Smooth muscle cell (in vitro differentiated cells): ENCODE measurements around the gene SRSF9. TPM values are rescaled to one million over a fixed set of nuclear protein-coding genes. Genes with fewer than 3 reads are reported as not detected.

Experiments
- DNase-seq: peaks from one replicate; lab custom pipeline; 2025; ENCODE audit not compliant: unreplicated experiment; lab: John Stamatoyannopoulos, UW
- H2AFZ ChIP-seq: fragments of 200-600 bp; sonication (generic); 2 replicates; pipeline ENCODE4 v1.6.0; 2016; ENCODE audit warnings: antibody characterized with exemption, low read depth, mild to moderate bottlenecking
- H3F3A ChIP-seq: fragments of 200-600 bp; sonication (generic); 2 replicates; pipeline ENCODE4 v1.6.0; 2017; ENCODE audit warnings: antibody characterized with exemption, low read depth
- H3K27ac ChIP-seq: fragments of 200-600 bp; sonication (generic); 2 replicates; pipeline ENCODE4 v1.5.1; 2016; ENCODE audit warnings: low read depth, mild to moderate bottlenecking
- H3K27me3 ChIP-seq: fragments of 200-600 bp; sonication (generic); 2 replicates; pipeline ENCODE4 v1.6.1; 2016; ENCODE audit warnings: low read depth, mild to moderate bottlenecking
- H3K36me3 ChIP-seq: fragments of 200-600 bp; sonication (generic); 2 replicates; pipeline ENCODE4 v1.5.1; 2016; ENCODE audit warnings: low read depth
- H3K4me1 ChIP-seq: fragments of 200-600 bp; sonication (generic); 2 replicates; pipeline ENCODE4 v1.5.1; 2016; ENCODE audit warnings: low read depth
- H3K4me2 ChIP-seq: fragments of 200-600 bp; sonication (generic); 2 replicates; pipeline ENCODE4 v1.6.0; 2016; ENCODE audit warnings: mild to moderate bottlenecking
- H3K4me3 ChIP-seq: fragments of 200-600 bp; sonication (generic); 2 replicates; pipeline ENCODE4 v1.5.1; 2016; ENCODE audit warnings: mild to moderate bottlenecking
- H3K79me2 ChIP-seq: fragments of 200-600 bp; sonication (generic); 2 replicates; pipeline ENCODE4 v1.6.0; 2016; ENCODE audit warnings: low read depth, mild to moderate bottlenecking
- H3K9ac ChIP-seq: fragments of 200-600 bp; sonication (generic); 2 replicates; pipeline ENCODE4 v1.6.0; 2016; ENCODE audit warnings: low read depth
- H3K9me3 ChIP-seq: fragments of 200-600 bp; sonication (generic); replicated peaks from 2 replicates; pipeline ENCODE4 v1.5.1; 2016; ENCODE audit warnings: low read depth
- H4K20me1 ChIP-seq: fragments of 200-600 bp; sonication (generic); 2 replicates; pipeline ENCODE4 v1.6.0; 2016; ENCODE audit warnings: low read depth
- CTCF ChIP-seq: fragments of 200-600 bp; sonication (generic); IDR thresholded peaks from 2 replicates; pipeline ENCODE4 v1.5.1; 2017; ENCODE audit warnings: borderline replicate concordance, mild to moderate bottlenecking, antibody characterized with exemption; ENCODE audit not compliant: insufficient read depth, poor library complexity, severe bottlenecking
- WGBS: methylation state at CpG from one replicate; pipeline ENCODE4 v1.1.7; 2016; ENCODE audit warnings: low lambda C conversion rate; 5-methylcytosine and 5-hydroxymethylcytosine counted together
- polyA plus RNA-seq: library from polyadenylated mRNA; unstranded; fragments of >200 nt; fragmentation: Nextera tagmentation; extraction: Ambion mirVana; gene quantifications from 2 replicates; pipeline ENCODE4 v1.2.1, GENCODE V29; 2016
- total RNA-seq: library from RNA; depleted of rRNA; stranded (reverse); fragments of >200 nt; gene quantifications from 2 replicates; pipeline ENCODE4 v1.2.3, GENCODE V29; 2014

Gene SRSF9
- total and polyA plus RNA-seq, 2 experiments from 2014 or later, result 133 to 264 TPM

GRCh38 chr12:120508537-120508936 is 39.0 kb upstream of the SRSF9 start:
- 98% methylated on average over 8 of the region's 8 CpGs for WGBS
- TF ChIP-seq CTCF, result no peak
- Histone ChIP-seq H3K4me2 (no peak overlapping the region), H3K9me3 (no peaks in the 10 kb centered on the region), H3K4me1 (no peaks in the 10 kb centered on the region), H3K79me2 (no peaks in the 10 kb centered on the region), H2AFZ (no peak overlapping the region), H4K20me1 (no peaks in the 10 kb centered on the region), H3K36me3 (peaks cover 4% of the 10 kb centered on the region), H3K9ac (no peak overlapping the region), H3K27me3 (no peaks in the 10 kb centered on the region), H3K27ac (no peak overlapping the region), H3K4me3 (no peak overlapping the region), H3F3A (no peaks in the 10 kb centered on the region)
- no peak for DNase-seq

- Histone ChIP-seq H3K4me3 (no peak overlapping the region), H3K27me3 (no peaks in the 10 kb centered on the region), H3K9ac (no peak overlapping the region), H3K4me1 (no peaks in the 10 kb centered on the region), H3K27ac (no peak overlapping the region), H2AFZ (no peak overlapping the region), H3K79me2 (no peaks in the 10 kb centered on the region), H3F3A (no peaks in the 10 kb centered on the region), H3K36me3 (peaks cover 10% of the 10 kb centered on the region), H3K9me3 (no peaks in the 10 kb centered on the region), H3K4me2 (no peak overlapping the region), H4K20me1 (no peaks in the 10 kb centered on the region)
- DNase-seq, result no peak
- no peak for TF ChIP-seq CTCF
- 87% methylated on average over 4 of the region's 4 CpGs for WGBS
These were observed 35.0 kb upstream of the SRSF9 start for GRCh38 chr12:120504587-120504986.

GRCh38 chr12:120500581-120500980 is 31.0 kb upstream of the SRSF9 start:
- Histone ChIP-seq H3K4me2 (no peak overlapping the region), H3K9me3 (no peaks in the 10 kb centered on the region), H3K27me3 (no peaks in the 10 kb centered on the region), H2AFZ (no peak overlapping the region), H3K4me1 (peaks cover 14% of the 10 kb centered on the region), H3K27ac (peak overlapping the region; percentile 1), H4K20me1 (peaks cover 18% of the 10 kb centered on the region), H3K4me3 (no peak overlapping the region), H3F3A (peaks cover 12% of the 10 kb centered on the region), H3K9ac (no peak overlapping the region), H3K79me2 (peaks cover 24% of the 10 kb centered on the region), H3K36me3 (peaks cover 10% of the 10 kb centered on the region)
- no peak for DNase-seq
- 75% methylated on average over 1 of the region's 1 CpG for WGBS
- TF ChIP-seq CTCF, result no peak

GRCh38 chr12:120498870-120499515 is 29.4 kb upstream of the SRSF9 start:
- Histone ChIP-seq H3F3A (peaks cover 12% of the 10 kb centered on the region), H3K27ac (no peak overlapping the region), H3K4me2 (no peak overlapping the region), H3K27me3 (no peaks in the 10 kb centered on the region), H3K4me1 (peaks cover 24% of the 10 kb centered on the region), H3K36me3 (peaks cover 10% of the 10 kb centered on the region), H3K4me3 (no peak overlapping the region), H3K9ac (no peak overlapping the region), H2AFZ (no peak overlapping the region), H4K20me1 (peaks cover 18% of the 10 kb centered on the region), H3K9me3 (no peaks in the 10 kb centered on the region), H3K79me2 (peaks cover 35% of the 10 kb centered on the region)
- no peak for TF ChIP-seq CTCF
- no peak for DNase-seq
- WGBS, result 85% methylated on average over 3 of the region's 3 CpGs
